CD4-positive, alpha-beta T cell (primary cell): ENCODE measurements around the gene PLEK. TPM values are rescaled to one million over a fixed set of nuclear protein-coding genes. Genes with fewer than 3 reads are reported as not detected.

Experiments
- ATAC-seq: fragments of 200-7000 bp; cut with Tn5 transposase; one replicate; pipeline ENCODE4 v1.10.0; 2022; ENCODE audit warnings: mild to moderate bottlenecking; ENCODE audit not compliant: poor library complexity
- CTCF ChIA-PET: fragments of 350-600 bp; sonication (Branson Sonifier 250); formaldehyde crosslinking; loops from one replicate; lab custom pipeline; 2021; ENCODE audit warnings: antibody characterized with exemption, inconsistent platforms; lab: Charles Lee
- POLR2A ChIA-PET: fragments of 350-600 bp; sonication (Branson Sonifier 250); formaldehyde crosslinking; loops from one replicate; lab custom pipeline; 2021; ENCODE audit warnings: antibody characterized with exemption, inconsistent platforms; lab: Charles Lee
- DNase-seq, 14 experiments: peaks; one replicate each; pipeline ENCODE4 v3.0.0-alpha.2; 2013 to 2020; ENCODE audit warnings: mixed read lengths in 2 of 14
- H3K27ac ChIP-seq, 2 donors: one replicate each; pipeline versions ENCODE4 v1.5.1 to v1.7.0; 2013; ENCODE audit warnings: low read length in 2 of 2, low read depth in 1 of 2, mild to moderate bottlenecking in 1 of 2
- H3K27me3 ChIP-seq, 2 experiments: 1 replicate in 1 of 2; 2 replicates in 1 of 2; pipeline versions ENCODE4 v1.6.1 to v1.7.0; 2013; ENCODE audit warnings: low read length in 2 of 2, control low read depth in 1 of 2, mild to moderate bottlenecking in 1 of 2, moderate library complexity in 1 of 2; ENCODE audit not compliant: insufficient read depth in 2 of 2, control insufficient read depth in 1 of 2
- H3K36me3 ChIP-seq: one replicate; pipeline ENCODE4 v1.6.1; 2013; ENCODE audit warnings: low read length, control low read depth; ENCODE audit not compliant: insufficient read depth
- H3K4me1 ChIP-seq: one replicate; pipeline ENCODE4 v1.6.1; 2013; ENCODE audit warnings: low read length, control low read depth; ENCODE audit not compliant: insufficient read depth
- H3K4me3 ChIP-seq: one replicate; pipeline ENCODE4 v1.5.1; 2013; ENCODE audit warnings: mild to moderate bottlenecking, low read length, moderate library complexity
- H3K9me3 ChIP-seq, 2 experiments: 1 replicate in 1 of 2; 2 replicates in 1 of 2; pipeline versions ENCODE4 v1.6.1 to v1.7.0; 2013; ENCODE audit warnings: low read length in 2 of 2, mild to moderate bottlenecking in 2 of 2, control low read depth in 1 of 2, moderate library complexity in 1 of 2; ENCODE audit not compliant: control insufficient read depth in 1 of 2, insufficient read depth in 1 of 2
- H3K27ac Mint-ChIP-seq: one replicate; pipeline ENCODE4 v1.8.0; 2020; ENCODE audit warnings: mixed read lengths
- H3K27me3 Mint-ChIP-seq: one replicate; pipeline ENCODE4 v1.8.0; 2021; ENCODE audit warnings: mixed read lengths
- H3K36me3 Mint-ChIP-seq: one replicate; pipeline ENCODE4 v1.8.0; 2021; ENCODE audit warnings: low read depth, mixed read lengths
- H3K4me1 Mint-ChIP-seq: one replicate; pipeline ENCODE4 v1.8.0; 2021; ENCODE audit warnings: low read depth, mixed read lengths
- H3K4me3 Mint-ChIP-seq: one replicate; pipeline ENCODE4 v1.8.0; 2020; ENCODE audit warnings: mild to moderate bottlenecking, mixed read lengths
- H3K9me3 Mint-ChIP-seq: one replicate; pipeline ENCODE4 v1.8.0; 2020; ENCODE audit warnings: mixed read lengths
- intact Hi-C, 2 experiments: fragments of 100-400 bp; cut with DNase I in 1 of 2; cut with micrococcal nuclease in 1 of 2; formaldehyde crosslinking; loops; one replicate each; pipeline versions ENCODE4 v1.15.1 to v1.9.0; 2023 to 2025; cut with DNase I, micrococcal nuclease
- polyA plus RNA-seq, 2 donors: library from polyadenylated mRNA; unstranded; fragments of 120-200 nt; gene quantifications; one replicate each; pipeline ENCODE4 v1.2.1, GENCODE V29; 2013
- total RNA-seq, 174 experiments: library from RNA in 2 of 174; stranded (reverse) in 2 of 174; gene quantifications; one replicate each; pipeline ENCODE4 v1.2.3 and lab custom pipeline; 2021 to 2026
- TF ChIP-seq, protein P1 (sequence below): fragments of 200-600 bp; IDR thresholded peaks from one replicate; pipeline ENCODE4 v1.8.0; 2022; ENCODE audit warnings: antibody characterized with exemption, mild to moderate bottlenecking

Gene PLEK
- total RNA-seq (1 to 10 TPM; 5.3 to 6.3 TPM), total RNA-seq (lab: John Stamatoyannopoulos, UW) (1.8 to 130 (median 12.8) reads per million in 172 experiments)
- polyA plus RNA-seq (2013, experiment 1 of 2), result 59.9 TPM
- 45.0 TPM for polyA plus RNA-seq (2013, experiment 2 of 2)

- POLR2A ChIA-PET, result no interaction called here
- CTCF ChIA-PET, result no interaction called here
- Mint-ChIP-seq H3K27ac (no peak within 1 kb of the TSS), H3K4me3 (peak within 1 kb of the TSS; percentile 0), H3K4me1 (peaks cover 14% of the 10 kb centered on the region), H3K36me3 (no peaks in the 10 kb centered on the region), H3K9me3 (no peaks in the 10 kb centered on the region), H3K27me3 (peaks cover 20% of the 10 kb centered on the region)
- no peak for ATAC-seq
- H3K27ac ChIP-seq, result peak within 1 kb of the TSS in 1 of 2 donors; percentile 32
- no peaks in the 10 kb centered on the region for H3K27me3 ChIP-seq
- peaks cover 0 to 5% of the 10 kb centered on the region in 2 experiments for H3K9me3 ChIP-seq
- no peaks in the 10 kb centered on the region for H3K36me3 ChIP-seq
- peaks cover 8% of the 10 kb centered on the region for H3K4me1 ChIP-seq
- H3K4me3 ChIP-seq, result peak within 1 kb of the TSS; percentile 53
- DNase-seq, result peak in 3 of 14 experiments; percentile 64 to 71 (median 65)
- intact Hi-C loops, result no loop called here
- TF ChIP-seq, protein P1, sequence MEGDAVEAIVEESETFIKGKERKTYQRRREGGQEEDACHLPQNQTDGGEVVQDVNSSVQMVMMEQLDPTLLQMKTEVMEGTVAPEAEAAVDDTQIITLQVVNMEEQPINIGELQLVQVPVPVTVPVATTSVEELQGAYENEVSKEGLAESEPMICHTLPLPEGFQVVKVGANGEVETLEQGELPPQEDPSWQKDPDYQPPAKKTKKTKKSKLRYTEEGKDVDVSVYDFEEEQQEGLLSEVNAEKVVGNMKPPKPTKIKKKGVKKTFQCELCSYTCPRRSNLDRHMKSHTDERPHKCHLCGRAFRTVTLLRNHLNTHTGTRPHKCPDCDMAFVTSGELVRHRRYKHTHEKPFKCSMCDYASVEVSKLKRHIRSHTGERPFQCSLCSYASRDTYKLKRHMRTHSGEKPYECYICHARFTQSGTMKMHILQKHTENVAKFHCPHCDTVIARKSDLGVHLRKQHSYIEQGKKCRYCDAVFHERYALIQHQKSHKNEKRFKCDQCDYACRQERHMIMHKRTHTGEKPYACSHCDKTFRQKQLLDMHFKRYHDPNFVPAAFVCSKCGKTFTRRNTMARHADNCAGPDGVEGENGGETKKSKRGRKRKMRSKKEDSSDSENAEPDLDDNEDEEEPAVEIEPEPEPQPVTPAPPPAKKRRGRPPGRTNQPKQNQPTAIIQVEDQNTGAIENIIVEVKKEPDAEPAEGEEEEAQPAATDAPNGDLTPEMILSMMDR, result no peak
These were observed at the start of gene PLEK for GRCh38 chr2:68365087-68365486. PLEK (plus strand) TSS chr2:68365282; CDS start chr2:68365352, 70 bp downstream.

- peaks cover 8 to 13% of the 10 kb centered on the region in 2 experiments for H3K9me3 ChIP-seq
- H3K27ac ChIP-seq, result no peak overlapping the region
- peaks cover 13% of the 10 kb centered on the region for H3K4me1 Mint-ChIP-seq
- no peaks in the 10 kb centered on the region for H3K36me3 ChIP-seq
- H3K27me3 ChIP-seq, result peaks cover 24 to 63% of the 10 kb centered on the region in 2 experiments
- intact Hi-C loops, result no loop called here
- no peak overlapping the region for H3K4me3 Mint-ChIP-seq
- ChIA-PET POLR2A (no interaction called here), CTCF (no interaction called here)
- TF ChIP-seq, protein P1, result no peak
- no peaks in the 10 kb centered on the region for H3K36me3 Mint-ChIP-seq
- peaks cover 16% of the 10 kb centered on the region for H3K4me1 ChIP-seq
- H3K9me3 Mint-ChIP-seq, result peaks cover 5% of the 10 kb centered on the region
- no peak overlapping the region for H3K27ac Mint-ChIP-seq
- peaks cover 72% of the 10 kb centered on the region for H3K27me3 Mint-ChIP-seq
- ATAC-seq, result no peak
- H3K4me3 ChIP-seq, result no peak overlapping the region
- no peak for DNase-seq
These were observed 49.0 kb upstream of the PLEK start for GRCh38 chr2:68316111-68316510.

DNA sequence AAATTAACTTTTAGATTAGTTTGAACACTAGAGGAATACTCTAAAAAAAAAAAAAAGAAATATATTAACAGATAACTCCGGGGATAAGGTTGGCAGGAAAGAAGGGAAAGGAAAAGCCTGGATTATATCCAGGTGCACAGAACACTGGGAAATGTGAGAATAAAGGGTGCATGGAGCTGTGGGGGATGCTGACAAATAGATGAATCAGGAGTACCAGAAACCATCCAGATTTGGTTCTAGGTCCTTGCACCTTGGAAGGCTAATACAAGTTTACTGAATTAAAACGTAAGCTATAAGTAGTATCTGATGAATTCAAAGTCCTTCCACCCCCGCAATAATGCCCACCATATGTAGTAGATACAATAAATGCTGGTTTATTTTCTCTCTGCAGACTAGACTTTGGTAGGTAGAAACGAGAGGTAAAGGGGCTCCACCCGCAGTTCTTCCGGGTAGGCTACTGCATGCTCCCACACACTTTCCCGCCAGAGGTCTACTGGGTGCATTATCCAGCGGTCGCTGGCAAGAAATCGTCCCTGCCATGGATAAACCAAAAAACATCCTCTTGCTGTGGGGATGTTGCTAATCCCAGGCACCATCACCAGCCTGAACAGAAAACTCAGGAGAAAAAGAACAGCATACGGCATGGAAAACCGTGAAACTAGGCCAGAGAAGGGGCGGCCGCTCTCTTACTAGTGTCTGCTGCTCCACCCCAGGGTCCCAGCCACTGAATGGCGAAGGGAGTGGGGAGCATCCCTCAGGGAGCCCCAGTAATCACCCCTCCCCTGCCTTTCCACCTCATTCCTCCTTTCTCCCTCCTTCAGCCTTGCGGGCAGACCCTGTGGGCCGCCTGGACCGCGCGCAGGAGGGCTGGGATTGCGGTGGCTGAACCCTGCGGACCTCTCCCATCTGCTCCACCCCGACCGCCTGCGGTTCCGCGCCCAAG, 46.8 kb upstream of the PLEK start:
- H3K4me3 Mint-ChIP-seq, result peak overlapping the region; percentile 39
- POLR2A ChIA-PET, result no interaction called here
- DNase-seq, result no peak

More for the DNA sequence above, 46.8 kb upstream of the PLEK start:
- Mint-ChIP-seq H3K4me1 (peaks cover 13% of the 10 kb centered on the region), H3K36me3 (no peaks in the 10 kb centered on the region), H3K27me3 (peaks cover 80% of the 10 kb centered on the region), H3K9me3 (peaks cover 5% of the 10 kb centered on the region), H3K27ac (no peak overlapping the region)
- intact Hi-C loops, result no loop called here
- Histone ChIP-seq H3K4me3 (no peak overlapping the region), H3K27ac (no peak overlapping the region), H3K36me3 (no peaks in the 10 kb centered on the region), H3K9me3 (peaks cover 8 to 13% of the 10 kb centered on the region in 2 experiments), H3K4me1 (peaks cover 16% of the 10 kb centered on the region), H3K27me3 (peaks cover 28 to 76% of the 10 kb centered on the region in 2 experiments)
- CTCF ChIA-PET, result no interaction called here
- ATAC-seq, result no peak
- TF ChIP-seq, protein P1, result no peak
